ENCODE measurements around the gene CCDC102B.

The CCDC102B gene

GRCh38 chr18:69097349-69097748 lies 299.5 kb downstream of the CCDC102B start:
- no peak for DNase-seq

GRCh38 chr18:69102959-69103358 lies 305.1 kb downstream of the CCDC102B start:
- DNase-seq: no peak

All from NCI-H774 (cell line).